ENCODE measurements around the gene POLE. TPM values are rescaled to one million over a fixed set of nuclear protein-coding genes. Genes with fewer than 3 reads are reported as not detected.
A peak's percentile ranks its signal among the peaks of the same experiment; 100 is the strongest.

The POLE gene
- total and polyA plus RNA-seq, 2 of the 4 experiments (the other 2 are of a cell fraction): 17.2 to 20.7 TPM

DNA sequence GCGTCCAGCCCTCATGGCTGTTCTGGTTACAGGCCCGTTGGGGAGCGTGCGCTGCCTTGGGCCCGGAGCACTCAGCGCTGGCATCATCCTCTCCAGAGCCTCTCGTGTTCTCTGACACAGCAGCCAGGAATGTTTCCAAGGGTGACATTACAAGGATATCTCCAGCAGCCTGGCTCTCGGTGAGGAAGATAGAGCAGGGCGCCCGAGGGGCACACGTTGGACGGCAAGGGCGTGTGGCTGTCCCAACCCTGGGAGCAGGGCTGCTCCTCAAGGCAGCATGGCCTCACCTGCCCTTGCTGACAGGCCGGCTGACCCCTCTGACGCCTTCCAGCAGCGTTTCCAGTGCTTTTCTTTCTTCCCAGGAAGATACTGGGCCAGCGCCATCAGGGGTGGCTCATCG, 91.1 kb downstream of the POLE start:
- intact Hi-C loops (cut with micrococcal nuclease): no loop called here
- CTCF ChIA-PET: no interaction called here
- dilution Hi-C loops (cut with HindIII; ENCODE audit: low sequenced_read_pairs, unreplicated experiment): no loop called here

More for the DNA sequence above, 91.1 kb downstream of the POLE start:
- 0 out of 2 replicates have a peak, but pooled peaks cover 7% of the 10 kb centered on the region for H3K9me1 ChIP-seq (ENCODE audit: insufficient read depth, low read length)
- peak; percentile 15; the same call in 1 of the 2 replicates for TF ChIP-seq BHLHE40 (IDR thresholded peaks at IDR 0.05; ENCODE audit: low read depth, low read length)
- no peak for TF ChIP-seq MAFK (IDR thresholded peaks at IDR 0.05; ENCODE audit: low read depth, low read length)
- H3K9ac ChIP-seq (ENCODE audit: low read depth, low read length): no peak overlapping the region
- H3K18ac ChIP-seq (ENCODE audit: low read depth, low read length): no peak overlapping the region
- no peak overlapping the region for H2BK15ac ChIP-seq (ENCODE audit: low read depth, low read length)
- no peak overlapping the region for H2BK20ac ChIP-seq (ENCODE audit: low read depth, low read length)
- peak overlapping the region; percentile 66 for H2AFZ ChIP-seq (replicated peaks; ENCODE audit: low read length, poor library complexity)
- no peak overlapping the region for H3K4me3 ChIP-seq (ENCODE audit: insufficient read depth, low read depth, low read length)
- H3K36me3 ChIP-seq (ENCODE audit: control insufficient read depth, insufficient read depth, low read length): no peaks in the 10 kb centered on the region
- no peaks in the 10 kb centered on the region for H3K79me1 ChIP-seq (ENCODE audit: low read depth in 1 of 2, low read length in 2 of 2)
- H4K91ac ChIP-seq (ENCODE audit: insufficient read depth, low read depth, low read length): no peak overlapping the region
- no peak overlapping the region for H3K4ac ChIP-seq (ENCODE audit: low read depth, low read length)
- peak; percentile 55 for DNase-seq
- no peak overlapping the region for H2BK120ac ChIP-seq (ENCODE audit: low read depth, low read length)
- no peak for ATAC-seq (ENCODE audit: low read depth)
- no peak overlapping the region for H2AK5ac ChIP-seq (ENCODE audit: low read depth, low read length)
- peaks cover 2% of the 10 kb centered on the region; the same call in 1 of the 2 replicates for H4K20me1 ChIP-seq (ENCODE audit: insufficient read depth, low read length)
- H3K27ac ChIP-seq (ENCODE audit: insufficient read depth, low read length): no peak overlapping the region
- no peaks in the 10 kb centered on the region; the same call in 1 of the 2 replicates for H3K27me3 ChIP-seq (ENCODE audit: control insufficient read depth, insufficient read depth, low read length)
- BruUV-seq (replicated peaks): no TSS peak
- H3K4me2 ChIP-seq (ENCODE audit: low read depth, low read length): no peak overlapping the region
- POLR2A ChIA-PET (ENCODE audit: unreplicated experiment): no interaction called here
- 66% methylated on average over 10 of the region's 18 CpGs; no CpG with 5 or more reads in 1 of the 2 experiments for WGBS, 2 experiments (ENCODE audit: extremely low coverage in 2 of 2, insufficient read length in 1 of 2)
- peak overlapping the region; percentile 9 for H2AK9ac ChIP-seq (replicated peaks; ENCODE audit: low read depth, low read length, poor library complexity)
- H3K9me3 ChIP-seq (ENCODE audit: control insufficient read depth, insufficient read depth, low read length): no peaks in the 10 kb centered on the region
- no peak overlapping the region for H2BK5ac ChIP-seq (ENCODE audit: low read depth, low read length, poor library complexity, severe bottlenecking)
- no peak overlapping the region for H3K14ac ChIP-seq (replicated peaks; ENCODE audit: low read depth, low read length)
- no peak overlapping the region for H3K56ac ChIP-seq (ENCODE audit: extremely low read depth, insufficient read depth, low read length)
- no peak overlapping the region for H4K5ac ChIP-seq (ENCODE audit: low read depth, low read length)
- in situ Hi-C loops (cut with MboI; ENCODE audit: low sequenced_read_pairs): no loop called here
- peaks cover 7% of the 10 kb centered on the region; the same call in 1 of the 2 replicates for H3K4me1 ChIP-seq (ENCODE audit: control insufficient read depth, insufficient read depth, low read length)
- no peak overlapping the region for H4K8ac ChIP-seq (ENCODE audit: low read depth in 2 of 2, low read length in 2 of 2)
- no peak overlapping the region for H3K23ac ChIP-seq (ENCODE audit: low read depth, low read length)

Data from IMR-90 (cell line).